ENCODE data around the gene TALDO1.

The TALDO1 gene

GRCh38 chr11:788953-789940 is 42.0 kb downstream of the TALDO1 start:
- no peak for TF ChIP-seq CTCF (conservative IDR thresholded peaks at IDR 0.05)
- H3K27ac ChIP-seq = no peak overlapping the region

GRCh38 chr11:789943-790342 is 42.7 kb downstream of the TALDO1 start, which contains the start of gene CEND1:
Gene CEND1, minus strand, starts transcription at chr11:790090. Its CDS starts 1,514 bp downstream, at chr11:788576.
- no peak for TF ChIP-seq CTCF (conservative IDR thresholded peaks at IDR 0.05)
- H3K27ac ChIP-seq = no peak within 1 kb of the TSS

DNA sequence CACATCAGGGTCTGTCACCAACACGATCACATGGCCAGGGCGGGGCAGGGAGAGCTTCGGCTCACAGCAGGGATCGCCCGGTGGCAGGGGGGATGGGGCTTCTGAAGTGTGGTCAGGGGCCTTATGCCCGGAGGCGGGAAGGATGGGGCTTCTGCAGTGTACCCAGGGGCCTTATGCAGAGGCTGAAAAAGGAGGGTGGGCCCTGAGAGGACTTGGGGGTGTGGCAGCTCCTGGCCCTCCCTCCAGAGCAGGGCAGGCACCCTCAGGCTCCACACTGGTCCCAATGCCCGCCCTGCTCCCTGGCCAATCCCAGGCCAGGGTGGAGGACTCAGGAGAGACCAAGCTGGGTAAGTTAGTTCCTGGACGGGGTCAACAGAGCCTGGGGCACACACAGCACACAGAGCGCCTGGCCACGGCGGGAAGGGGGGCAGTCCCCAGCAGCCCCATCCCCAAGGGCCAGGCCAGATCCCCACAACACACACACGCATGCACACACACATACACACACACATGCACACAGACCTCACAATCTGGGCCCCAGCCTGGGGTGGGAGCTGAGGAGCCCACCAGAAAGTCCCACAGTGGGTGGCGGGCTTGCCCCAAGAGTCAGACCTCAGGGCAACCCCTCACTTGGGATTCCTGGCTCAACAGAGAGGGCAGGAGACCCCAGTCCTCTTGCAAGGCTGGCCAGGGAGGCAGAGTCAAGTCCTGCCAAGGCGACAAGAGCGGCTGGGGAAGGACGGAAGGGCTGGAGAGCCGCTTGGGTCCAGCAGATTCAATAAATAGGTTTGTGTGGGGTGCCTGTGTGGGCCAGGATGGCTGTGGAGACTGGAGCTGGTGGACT is 43.7 kb downstream of the TALDO1 start:
- TF ChIP-seq CTCF (conservative IDR thresholded peaks at IDR 0.05) = no peak
- H3K27ac ChIP-seq = no peak overlapping the region

DNA sequence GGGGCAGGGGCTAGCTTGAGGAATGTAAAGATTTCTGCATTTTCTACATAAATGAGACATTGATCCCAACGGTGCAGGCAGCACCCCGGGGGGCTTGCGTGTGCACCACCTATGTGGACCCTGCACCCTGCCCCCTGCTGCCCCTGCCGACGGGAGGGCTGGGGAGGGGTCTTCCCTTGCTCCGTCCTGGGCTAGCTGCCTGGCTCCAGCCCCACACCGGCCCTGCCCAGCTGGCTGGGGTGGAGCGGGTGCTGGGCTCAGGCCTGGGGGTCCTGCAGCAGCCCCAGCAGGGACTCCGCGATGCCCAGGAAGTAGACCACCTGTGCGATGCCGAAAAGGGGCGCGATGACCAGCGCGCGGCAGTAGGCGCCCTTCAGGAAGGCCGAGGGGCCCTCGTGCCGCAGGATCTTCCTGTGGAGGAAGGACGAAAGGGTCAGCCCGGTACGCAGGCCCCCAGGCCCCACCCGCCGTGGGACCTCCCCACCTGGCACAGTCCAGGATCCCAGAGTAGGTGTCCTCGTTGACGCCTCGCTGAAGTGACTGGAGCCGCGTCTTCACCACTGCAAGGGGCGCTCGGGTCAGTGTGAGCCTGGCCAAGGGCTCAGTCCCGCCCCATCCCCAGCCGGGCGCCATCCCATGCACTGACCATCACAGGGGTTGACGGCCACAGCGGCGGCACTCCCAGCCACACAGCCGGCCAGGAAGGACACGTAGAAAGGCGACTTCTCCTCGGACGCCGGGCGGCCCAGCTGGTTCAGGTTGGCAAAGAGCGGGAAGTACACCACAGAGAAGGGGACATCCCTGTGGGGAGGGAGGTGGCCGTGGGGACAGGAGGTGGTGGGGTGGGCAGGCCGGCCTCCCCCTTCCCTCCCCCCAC is 44.6 kb downstream of the TALDO1 start:
- TF ChIP-seq CTCF (conservative IDR thresholded peaks at IDR 0.05) = no peak
- H3K27ac ChIP-seq = no peak overlapping the region

DNA sequence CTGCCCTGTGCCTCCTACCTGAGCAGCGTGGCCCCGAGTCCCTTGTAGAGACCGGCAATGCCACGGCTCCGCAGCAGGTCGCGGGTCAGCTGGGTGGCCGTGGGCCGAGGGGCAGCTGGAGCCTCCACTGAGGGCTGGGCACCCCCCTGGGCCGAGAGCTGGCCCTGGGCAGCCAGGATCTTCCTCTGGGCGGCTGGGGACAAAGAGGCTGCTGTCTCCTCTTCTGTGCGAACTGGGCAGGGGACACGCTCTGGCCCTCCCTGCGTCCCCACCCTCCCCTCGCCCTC is 45.2 kb downstream of the TALDO1 start:
- TF ChIP-seq CTCF (conservative IDR thresholded peaks at IDR 0.05) = no peak
- no peak overlapping the region for H3K27ac ChIP-seq

DNA sequence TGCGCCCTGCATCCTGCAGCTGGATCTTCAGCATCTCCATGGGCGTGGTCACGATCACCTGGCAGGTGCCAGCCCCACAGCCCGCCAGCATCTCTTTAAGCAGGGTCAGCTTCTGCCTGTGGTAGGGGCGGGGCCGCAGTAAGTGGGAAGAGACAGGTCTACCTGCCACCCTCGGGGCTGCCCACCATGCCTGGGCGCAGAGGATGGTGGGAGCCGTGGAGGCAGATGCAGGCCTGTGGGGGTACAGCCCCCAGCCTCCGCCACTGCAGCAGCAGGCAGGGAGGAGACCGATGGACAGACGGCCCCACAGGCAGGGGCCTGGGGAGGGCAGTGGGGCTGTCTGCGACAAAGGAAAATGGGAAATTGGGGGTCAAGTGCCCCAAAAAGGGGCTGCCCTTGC is 45.6 kb downstream of the TALDO1 start:
- TF ChIP-seq CTCF (conservative IDR thresholded peaks at IDR 0.05) = no peak
- no peak overlapping the region for H3K27ac ChIP-seq

All from VCaP (cell line).